Activated CD8-positive, alpha-beta T cell treated with anti-CD3 and anti-CD28 coated beads, Interleukin-2, amount 10 ng/mL, durations not matched to agents 7 days and 5 days (primary cell): ENCODE measurements around the gene CSNK2A1. TPM values are rescaled to one million over a fixed set of nuclear protein-coding genes. Genes with fewer than 3 reads are reported as not detected.
A peak's percentile ranks its signal among the peaks of the same experiment; 100 is the strongest.

Experiments
- ATAC-seq: fragments of 150-1000 bp; cut with Tn5 transposase; one replicate; pipeline ENCODE4 v1.10.0; 2021; ENCODE audit warnings: moderate library complexity
- CTCF ChIA-PET: fragments of 350-600 bp; sonication (Branson Sonifier 250); formaldehyde crosslinking; loops from one replicate; lab custom pipeline; 2021; ENCODE audit warnings: antibody characterized with exemption; lab: Charles Lee
- POLR2A ChIA-PET: fragments of 350-600 bp; sonication (Branson Sonifier 250); formaldehyde crosslinking; loops from one replicate; lab custom pipeline; 2021; ENCODE audit warnings: antibody characterized with exemption; lab: Charles Lee
- DNase-seq: peaks from one replicate; pipeline ENCODE4 v3.0.0-alpha.2; 2020
- H3K27ac Mint-ChIP-seq: one replicate; pipeline ENCODE4 v1.8.0; 2021; ENCODE audit warnings: mild to moderate bottlenecking, mixed read lengths
- H3K27me3 Mint-ChIP-seq: one replicate; pipeline ENCODE4 v1.8.0; 2021; ENCODE audit warnings: low read depth, mixed read lengths
- H3K36me3 Mint-ChIP-seq: one replicate; pipeline ENCODE4 v1.8.0; 2021; ENCODE audit warnings: low read depth, mixed read lengths
- H3K4me1 Mint-ChIP-seq: one replicate; pipeline ENCODE4 v1.8.0; 2021; ENCODE audit warnings: low read depth, mixed read lengths
- H3K4me3 Mint-ChIP-seq: one replicate; pipeline ENCODE4 v1.8.0; 2021; ENCODE audit warnings: mild to moderate bottlenecking, mixed read lengths
- H3K9me3 Mint-ChIP-seq: one replicate; pipeline ENCODE4 v1.8.0; 2022; ENCODE audit warnings: mixed read lengths; ENCODE audit not compliant: insufficient read depth
- total RNA-seq, 2 experiments: library from RNA; stranded (reverse); gene quantifications; one replicate each; pipeline ENCODE4 v1.2.3, GENCODE V29; 2021

Gene CSNK2A1
- total RNA-seq, 2 experiments from 2014 or later, result 116 to 121 TPM

- POLR2A ChIA-PET, result no interaction called here
- Mint-ChIP-seq H3K4me3 (no peak overlapping the region), H3K36me3 (peaks cover 41% of the 10 kb centered on the region), H3K27me3 (no peaks in the 10 kb centered on the region), H3K4me1 (peaks cover 22% of the 10 kb centered on the region), H3K27ac (no peak overlapping the region), H3K9me3 (no peaks in the 10 kb centered on the region)
- ATAC-seq, result no peak
- CTCF ChIA-PET, result interaction anchor here (1.2 kb wide), 1 partner anchor 153 kb away, joined by 3 read pairs; no protein-coding TSS in a partner anchor
- DNase-seq, result no peak
Observed at GRCh38 chr20:507761-508332, 35.7 kb downstream of the CSNK2A1 start.

- no peaks in the 10 kb centered on the region for H3K27me3 Mint-ChIP-seq
- CTCF ChIA-PET, result no interaction called here
- DNase-seq (no peak), ATAC-seq (no peak)
- H3K27ac Mint-ChIP-seq, result no peak overlapping the region
- POLR2A ChIA-PET, result no interaction called here
- H3K4me1 Mint-ChIP-seq, result peaks cover 20% of the 10 kb centered on the region
- H3K9me3 Mint-ChIP-seq, result no peaks in the 10 kb centered on the region
- no peak overlapping the region for H3K4me3 Mint-ChIP-seq
- peaks cover 45% of the 10 kb centered on the region for H3K36me3 Mint-ChIP-seq
Observed at GRCh38 chr20:507006-507758, 36.4 kb downstream of the CSNK2A1 start.

- CTCF ChIA-PET, result interaction anchor here (1.0 to 1.1 kb wide), 2 partner anchors 56 to 142 kb away, joined by 3 read pairs; no protein-coding TSS in a partner anchor
- no peak for ATAC-seq
- no peak overlapping the region for H3K4me3 Mint-ChIP-seq
- H3K9me3 Mint-ChIP-seq, result no peaks in the 10 kb centered on the region
- POLR2A ChIA-PET, result no interaction called here
- H3K4me1 Mint-ChIP-seq, result peaks cover 5% of the 10 kb centered on the region
- H3K36me3 Mint-ChIP-seq, result peaks cover 50% of the 10 kb centered on the region
- no peak overlapping the region for H3K27ac Mint-ChIP-seq
- no peaks in the 10 kb centered on the region for H3K27me3 Mint-ChIP-seq
- no peak for DNase-seq
Observed at GRCh38 chr20:504632-505075, 38.9 kb downstream of the CSNK2A1 start.

GRCh38 chr20:503048-503737, 40.4 kb downstream of the CSNK2A1 start:
- H3K9me3 Mint-ChIP-seq, result no peaks in the 10 kb centered on the region
- CTCF ChIA-PET, result interaction anchor here (1.0 kb wide), 1 partner anchor 140 kb away, joined by 3 read pairs; no protein-coding TSS in a partner anchor

DNA sequence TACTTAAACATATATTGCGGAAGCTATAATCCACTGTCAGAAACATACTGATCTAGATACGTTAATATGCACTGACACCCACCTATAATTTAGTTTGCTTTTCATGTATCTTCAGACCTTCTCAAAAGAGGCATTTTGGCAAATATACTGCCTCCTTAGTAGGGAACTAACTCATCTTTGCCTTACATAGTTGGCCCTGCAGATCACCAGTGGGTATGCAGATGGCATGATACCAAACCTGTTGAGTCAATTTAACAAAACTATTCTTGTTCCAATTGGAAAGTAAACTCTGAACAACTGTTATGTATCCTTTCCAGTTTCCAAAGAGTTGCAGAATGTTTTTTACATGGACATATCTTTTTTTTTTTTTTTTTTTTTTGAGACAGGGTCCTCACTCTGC, 45.6 kb downstream of the CSNK2A1 start:
- peaks cover 52% of the 10 kb centered on the region for H3K36me3 Mint-ChIP-seq

More at GRCh38 chr20:503048-503737, 40.4 kb downstream of the CSNK2A1 start:
- DNase-seq (no peak), ATAC-seq (no peak)
- no peak overlapping the region for H3K27ac Mint-ChIP-seq
- H3K4me3 Mint-ChIP-seq, result no peak overlapping the region
- POLR2A ChIA-PET, result no interaction called here
- H3K27me3 Mint-ChIP-seq, result no peaks in the 10 kb centered on the region
- H3K4me1 Mint-ChIP-seq, result no peaks in the 10 kb centered on the region
- peaks cover 55% of the 10 kb centered on the region for H3K36me3 Mint-ChIP-seq

DNA sequence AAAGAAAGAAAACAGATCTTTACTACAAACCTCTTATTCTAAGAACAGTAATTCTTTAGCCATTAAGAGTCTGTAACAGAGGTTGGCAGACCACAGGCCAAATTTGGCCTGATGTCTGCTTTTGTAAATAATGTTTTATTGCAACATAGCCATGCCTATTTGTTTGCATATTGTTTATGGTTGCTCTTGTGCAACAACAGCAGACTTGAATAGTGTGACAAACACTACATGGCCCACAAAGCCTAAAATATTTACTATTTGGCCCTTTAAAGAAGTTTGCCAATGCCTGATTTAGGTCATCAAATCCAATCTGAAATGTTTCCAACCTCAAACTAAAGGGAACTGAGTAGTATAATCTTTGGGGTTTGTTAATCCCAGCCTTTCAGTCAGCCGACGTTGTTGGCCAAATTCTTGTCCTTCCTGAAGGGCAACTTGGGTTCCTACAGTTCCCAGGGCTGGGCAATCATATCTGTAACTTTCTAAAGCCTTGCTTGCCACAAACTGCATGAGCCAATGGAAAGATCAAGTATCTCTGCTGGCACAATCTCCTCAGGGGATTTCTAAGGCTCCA, 47.4 kb downstream of the CSNK2A1 start:
- ChIA-PET POLR2A (no interaction called here), CTCF (interaction anchor here (0.9 kb wide), 1 partner anchor 48 kb away, joined by 3 read pairs; the partner anchor contains the start of gene CSNK2A1)
- Mint-ChIP-seq H3K27me3 (no peaks in the 10 kb centered on the region), H3K27ac (no peak overlapping the region), H3K9me3 (no peaks in the 10 kb centered on the region), H3K4me3 (no peak overlapping the region), H3K4me1 (no peaks in the 10 kb centered on the region), H3K36me3 (peaks cover 53% of the 10 kb centered on the region)
- ATAC-seq (no peak), DNase-seq (no peak)

More for the DNA sequence above, 45.6 kb downstream of the CSNK2A1 start:
- Mint-ChIP-seq H3K9me3 (no peaks in the 10 kb centered on the region), H3K27ac (no peak overlapping the region), H3K27me3 (no peaks in the 10 kb centered on the region), H3K4me3 (no peak overlapping the region), H3K4me1 (no peaks in the 10 kb centered on the region)
- CTCF ChIA-PET, result no interaction called here
- no peak for ATAC-seq
- POLR2A ChIA-PET, result no interaction called here
- DNase-seq, result no peak

- no peaks in the 10 kb centered on the region for H3K4me1 Mint-ChIP-seq
- DNase-seq, result no peak
- ChIA-PET POLR2A (no interaction called here), CTCF (interaction anchor here (0.7 to 2.2 kb wide), 5 partner anchors 11 to 154 kb away, joined by 3 to 5 read pairs (median 4); no protein-coding TSS in a partner anchor)
- no peak overlapping the region for H3K27ac Mint-ChIP-seq
- no peaks in the 10 kb centered on the region for H3K27me3 Mint-ChIP-seq
- no peak for ATAC-seq
- no peaks in the 10 kb centered on the region for H3K9me3 Mint-ChIP-seq
- peaks cover 61% of the 10 kb centered on the region for H3K36me3 Mint-ChIP-seq
- no peak overlapping the region for H3K4me3 Mint-ChIP-seq
Observed at GRCh38 chr20:492159-492558, 51.4 kb downstream of the CSNK2A1 start.

- Mint-ChIP-seq H3K27me3 (no peaks in the 10 kb centered on the region), H3K27ac (no peak overlapping the region), H3K9me3 (no peaks in the 10 kb centered on the region), H3K4me1 (no peaks in the 10 kb centered on the region), H3K4me3 (no peak overlapping the region), H3K36me3 (peaks cover 75% of the 10 kb centered on the region)
- ATAC-seq (no peak), DNase-seq (no peak)
- POLR2A ChIA-PET, result no interaction called here
- CTCF ChIA-PET, result interaction anchor here (1.3 kb wide), 1 partner anchor 50 kb away, joined by 3 read pairs; no protein-coding TSS in a partner anchor
Observed at GRCh38 chr20:487655-488054, 55.9 kb downstream of the CSNK2A1 start.

DNA sequence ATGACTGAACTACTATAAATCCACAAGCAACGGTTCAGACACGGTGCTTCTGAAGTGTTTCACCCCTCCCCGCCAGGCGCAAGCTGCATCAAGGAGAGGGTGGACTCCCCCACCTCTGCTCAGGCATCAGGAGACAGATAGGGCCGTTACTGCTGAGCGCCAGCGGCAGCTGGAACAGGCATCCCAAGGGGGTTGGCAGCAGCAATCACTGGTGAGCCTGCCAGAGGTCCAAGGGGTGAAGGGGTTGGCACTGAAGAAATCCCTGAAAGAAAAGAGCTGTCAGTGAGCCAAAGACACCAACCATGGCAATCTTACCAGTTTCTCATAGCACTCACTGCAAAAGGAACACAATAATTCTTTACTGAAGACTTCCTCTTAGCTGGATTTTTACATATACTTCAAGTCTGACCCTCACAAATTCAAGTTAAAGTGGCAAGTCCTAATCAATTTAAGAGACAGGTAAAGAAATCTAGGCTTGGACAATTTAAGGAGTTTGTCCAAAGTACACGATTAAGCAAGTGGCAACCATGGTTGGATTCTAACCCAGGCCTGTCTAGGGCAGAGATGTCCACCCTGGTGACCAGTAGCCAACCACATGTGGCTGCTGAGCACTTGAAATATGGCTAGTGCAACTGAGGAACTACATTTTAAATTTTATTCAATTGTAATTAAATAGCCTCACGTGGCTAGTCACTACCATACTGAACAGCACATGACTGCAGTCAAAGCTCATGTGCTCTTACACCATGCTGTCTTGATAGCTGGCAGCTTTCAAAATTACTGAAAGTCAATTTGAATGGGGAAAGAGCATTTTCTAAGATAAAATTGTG, 59.6 kb downstream of the CSNK2A1 start:
- CTCF ChIA-PET, result interaction anchor here (1.0 kb wide), 2 partner anchors 11 to 52 kb away, joined by 3 read pairs; no protein-coding TSS in a partner anchor
- no peak overlapping the region for H3K27ac Mint-ChIP-seq
- POLR2A ChIA-PET, result no interaction called here
- ATAC-seq (no peak), DNase-seq (no peak)
- H3K4me1 Mint-ChIP-seq, result peaks cover 33% of the 10 kb centered on the region
- H3K4me3 Mint-ChIP-seq, result no peak overlapping the region
- no peaks in the 10 kb centered on the region for H3K9me3 Mint-ChIP-seq
- H3K36me3 Mint-ChIP-seq, result peaks cover 79% of the 10 kb centered on the region
- no peaks in the 10 kb centered on the region for H3K27me3 Mint-ChIP-seq

GRCh38 chr20:481167-481566, 62.4 kb downstream of the CSNK2A1 start:
- peaks cover 61% of the 10 kb centered on the region for H3K36me3 Mint-ChIP-seq
- H3K27ac Mint-ChIP-seq, result peak overlapping the region; percentile 58
- no peak overlapping the region for H3K4me3 Mint-ChIP-seq
- peak; percentile 83 for ATAC-seq
- H3K27me3 Mint-ChIP-seq, result no peaks in the 10 kb centered on the region
- CTCF ChIA-PET, result interaction anchor here (0.9 to 1.6 kb wide), 4 partner anchors 10 to 164 kb away, joined by 3 to 6 read pairs (median 4); no protein-coding TSS in a partner anchor
- peak; percentile 42 for DNase-seq
- H3K9me3 Mint-ChIP-seq, result no peaks in the 10 kb centered on the region
- H3K4me1 Mint-ChIP-seq, result peaks cover 46% of the 10 kb centered on the region
- POLR2A ChIA-PET, result no interaction called here
